Small intestine (tissue), 7 donors: ENCODE results near the gene CDC42EP3. TPM values are rescaled to one million over a fixed set of nuclear protein-coding genes. Genes with fewer than 3 reads are reported as not detected.

Experiments used
- DNase-seq, 2 donors: peaks; one replicate each; pipeline versions ENCODE4 v3.0.0 to v3.0.0-alpha.2; 2013
- FAIRE-seq: peaks from 2 replicates; lab custom pipeline; 2012; peaks lifted over from hg19 to GRCh38; lab: Jason Lieb, UNC
- H3K27ac ChIP-seq, 3 donors: one replicate each; pipeline ENCODE4 v1.5.1; 2013; ENCODE audit warnings: low read length in 2 of 3, mild to moderate bottlenecking in 2 of 3, control low read depth in 1 of 3, inconsistent platforms in 1 of 3, low read depth in 1 of 3, moderate library complexity in 1 of 3
- H3K27me3 ChIP-seq, 3 donors: one replicate each; pipeline ENCODE4 v1.6.1; 2013; ENCODE audit warnings: low read length in 3 of 3, inconsistent platforms in 1 of 3; ENCODE audit not compliant: control insufficient read depth in 3 of 3, insufficient read depth in 3 of 3
- H3K36me3 ChIP-seq, 3 donors: one replicate each; pipeline ENCODE4 v1.6.1; 2013; ENCODE audit warnings: low read length in 3 of 3, inconsistent platforms in 1 of 3, low read depth in 1 of 3, mild to moderate bottlenecking in 1 of 3, moderate library complexity in 1 of 3; ENCODE audit not compliant: control insufficient read depth in 3 of 3, insufficient read depth in 2 of 3
- H3K4me1 ChIP-seq, 3 donors: one replicate each; pipeline ENCODE4 v1.6.1; 2013; ENCODE audit warnings: low read length in 2 of 3, inconsistent platforms in 1 of 3, low read depth in 1 of 3, mild to moderate bottlenecking in 1 of 3, moderate library complexity in 1 of 3; ENCODE audit not compliant: control insufficient read depth in 3 of 3, insufficient read depth in 2 of 3
- H3K4me3 ChIP-seq, 3 donors: one replicate each; pipeline ENCODE4 v1.5.1; 2013; ENCODE audit warnings: low read length in 3 of 3, control low read depth in 1 of 3, inconsistent platforms in 1 of 3, low read depth in 1 of 3, mild to moderate bottlenecking in 1 of 3, moderate library complexity in 1 of 3
- H3K9me3 ChIP-seq, 2 donors: one replicate each; pipeline ENCODE4 v1.6.1; 2013; ENCODE audit warnings: low read depth in 1 of 2, low read length in 1 of 2; ENCODE audit not compliant: control insufficient read depth in 2 of 2, insufficient read depth in 1 of 2
- WGBS, 3 donors: extraction: QIAGEN DNeasy Blood & Tissue Kit; methylation state at CpG; one replicate each; pipeline ENCODE4 v1.1.7; 2013; 5-methylcytosine and 5-hydroxymethylcytosine counted together
- polyA plus RNA-seq, 4 donors: library from polyadenylated mRNA; stranded (reverse) in 3 of 4; unstranded in 1 of 4; fragments of 200-250 nt in 3 of 4; fragments of 120-200 nt in 1 of 4; gene quantifications; one replicate each; pipeline versions ENCODE4 v1.2.1 to v1.2.3, GENCODE V29; 2013
- donor health status: healthy with polysubstance abuse.
- donor health status: control.
- donor health status: control.
- donor health status: Bipolar disorder and iron deficiency.
- donor health status: healthy.

The CDC42EP3 gene
- polyA plus RNA-seq, 4 donors: 1.1 to 10.6 (median 5.2) TPM

DNA sequence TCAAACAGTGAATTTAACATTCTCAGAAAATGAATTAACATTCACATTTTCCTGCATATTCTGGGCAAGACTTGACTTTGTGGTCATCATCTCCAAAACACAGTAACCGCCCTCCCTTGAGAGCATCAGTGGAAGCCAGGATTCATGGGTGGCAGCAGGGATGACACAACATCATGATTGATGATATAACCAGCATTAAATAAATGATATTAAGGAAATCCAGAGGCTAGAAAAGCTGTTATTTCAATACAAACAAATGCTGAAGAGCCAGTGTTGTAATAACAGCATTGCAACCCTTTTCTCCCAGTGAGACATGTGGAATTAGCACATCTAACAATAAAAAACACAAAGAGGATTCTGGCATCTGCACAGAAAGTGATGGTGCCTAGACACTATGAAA, 41.1 kb downstream of the CDC42EP3 start:
- Histone ChIP-seq H3K9me3 (no peaks in the 10 kb centered on the region), H3K4me1 (peaks cover 0 to 3% (median 0%) of the 10 kb centered on the region in 3 donors), H3K36me3 (no peaks in the 10 kb centered on the region), H3K27ac (no peak overlapping the region), H3K4me3 (no peak overlapping the region), H3K27me3 (no peaks in the 10 kb centered on the region)
- DNase-seq: no peak
- 81 to 97% (median 95%) methylated on average over 1 of the region's 1 CpG for WGBS, 3 donors
- FAIRE-seq: no peak

DNA sequence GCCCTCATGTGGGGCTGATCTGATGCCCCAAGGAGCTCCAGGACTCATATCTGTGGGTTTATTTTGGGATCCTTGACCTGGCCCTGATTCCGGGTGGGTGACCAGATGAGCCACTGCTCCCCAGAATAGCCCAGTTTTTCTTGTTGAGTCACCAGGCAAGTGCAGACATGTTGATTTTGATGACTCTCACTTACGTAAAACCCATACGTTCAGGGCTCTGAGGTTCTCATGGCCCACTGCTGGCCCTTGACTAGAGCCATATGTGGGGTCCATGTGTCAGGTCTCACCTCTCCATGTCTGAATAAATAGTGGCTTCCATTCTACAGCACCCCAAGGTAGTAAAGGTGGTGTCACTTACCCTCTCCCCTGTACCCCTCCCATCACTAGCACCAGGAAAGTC, 41.9 kb downstream of the CDC42EP3 start:
- Histone ChIP-seq H3K36me3 (no peaks in the 10 kb centered on the region), H3K4me3 (no peak overlapping the region), H3K27me3 (no peaks in the 10 kb centered on the region), H3K27ac (no peak overlapping the region), H3K9me3 (no peaks in the 10 kb centered on the region), H3K4me1 (peaks cover 0 to 3% (median 0%) of the 10 kb centered on the region in 3 donors)
- FAIRE-seq: no peak
- WGBS, 3 donors: 92 to 98% (median 95%) methylated on average over 3 of the region's 3 CpGs
- no peak for DNase-seq

DNA sequence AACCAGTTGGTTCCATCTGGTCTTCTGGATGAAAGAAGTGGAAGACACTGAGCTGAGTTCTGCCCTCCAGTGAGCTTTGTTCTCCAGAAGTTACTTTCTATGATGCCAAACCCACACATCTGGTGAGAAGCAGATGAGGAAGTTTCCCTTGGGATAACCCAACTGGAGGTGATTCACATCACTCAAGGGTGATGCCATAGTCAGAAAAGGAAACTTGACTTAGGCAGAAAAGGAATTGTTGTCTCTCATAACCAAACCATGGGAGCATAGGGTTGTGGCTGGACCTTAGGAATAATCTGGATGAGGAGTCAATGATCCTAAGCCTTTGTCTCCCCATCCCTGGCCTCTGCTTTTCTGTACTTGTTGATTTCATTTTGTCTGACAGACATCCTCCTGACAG, 43.7 kb downstream of the CDC42EP3 start:
- Histone ChIP-seq H3K4me1 (peaks cover 0 to 3% (median 0%) of the 10 kb centered on the region in 3 donors), H3K27me3 (no peaks in the 10 kb centered on the region), H3K36me3 (no peaks in the 10 kb centered on the region), H3K27ac (no peak overlapping the region), H3K4me3 (no peak overlapping the region), H3K9me3 (no peaks in the 10 kb centered on the region)
- no peak for DNase-seq
- no peak for FAIRE-seq

- FAIRE-seq: no peak
- Histone ChIP-seq H3K4me3 (no peak overlapping the region), H3K27ac (peak overlapping the region in 2 of 3 donors; percentile 26 to 77), H3K4me1 (peaks cover 0 to 3% (median 0%) of the 10 kb centered on the region in 3 donors), H3K36me3 (no peaks in the 10 kb centered on the region), H3K27me3 (no peaks in the 10 kb centered on the region), H3K9me3 (no peaks in the 10 kb centered on the region)
- DNase-seq: peak in 1 of 2 donors; percentile 19
- WGBS, 3 donors: 55 to 76% (median 58%) methylated on average over 11 of the region's 11 CpGs
These were observed 45.5 kb downstream of the CDC42EP3 start for GRCh38 chr2:37625796-37626571.

DNA sequence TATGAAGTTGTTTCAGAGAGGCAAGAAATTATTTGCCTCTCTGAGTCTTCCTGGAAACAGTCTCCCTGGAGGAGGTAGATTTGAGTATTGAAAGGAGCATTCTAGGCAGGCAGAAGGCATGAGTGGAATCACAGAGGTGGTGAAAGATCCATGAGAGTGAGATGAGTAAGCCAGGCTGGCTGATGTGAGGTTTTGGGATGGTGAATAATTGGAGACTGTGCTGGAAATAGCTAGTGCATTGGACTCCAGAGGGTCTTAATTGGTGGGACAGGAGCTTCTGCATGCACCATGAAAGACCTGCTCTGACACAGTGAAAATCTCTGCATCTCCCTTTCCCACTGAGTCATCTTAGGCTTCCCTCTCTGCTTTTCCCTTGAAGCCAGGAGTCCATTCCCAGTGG, 46.3 kb downstream of the CDC42EP3 start:
- no peaks in the 10 kb centered on the region for H3K27me3 ChIP-seq
- H3K27ac ChIP-seq: no peak overlapping the region
- H3K36me3 ChIP-seq: no peaks in the 10 kb centered on the region
- H3K4me3 ChIP-seq: no peak overlapping the region
- peaks cover 0 to 3% (median 0%) of the 10 kb centered on the region in 3 donors for H3K4me1 ChIP-seq
- FAIRE-seq: no peak
- H3K9me3 ChIP-seq: no peaks in the 10 kb centered on the region
- DNase-seq: no peak

DNA sequence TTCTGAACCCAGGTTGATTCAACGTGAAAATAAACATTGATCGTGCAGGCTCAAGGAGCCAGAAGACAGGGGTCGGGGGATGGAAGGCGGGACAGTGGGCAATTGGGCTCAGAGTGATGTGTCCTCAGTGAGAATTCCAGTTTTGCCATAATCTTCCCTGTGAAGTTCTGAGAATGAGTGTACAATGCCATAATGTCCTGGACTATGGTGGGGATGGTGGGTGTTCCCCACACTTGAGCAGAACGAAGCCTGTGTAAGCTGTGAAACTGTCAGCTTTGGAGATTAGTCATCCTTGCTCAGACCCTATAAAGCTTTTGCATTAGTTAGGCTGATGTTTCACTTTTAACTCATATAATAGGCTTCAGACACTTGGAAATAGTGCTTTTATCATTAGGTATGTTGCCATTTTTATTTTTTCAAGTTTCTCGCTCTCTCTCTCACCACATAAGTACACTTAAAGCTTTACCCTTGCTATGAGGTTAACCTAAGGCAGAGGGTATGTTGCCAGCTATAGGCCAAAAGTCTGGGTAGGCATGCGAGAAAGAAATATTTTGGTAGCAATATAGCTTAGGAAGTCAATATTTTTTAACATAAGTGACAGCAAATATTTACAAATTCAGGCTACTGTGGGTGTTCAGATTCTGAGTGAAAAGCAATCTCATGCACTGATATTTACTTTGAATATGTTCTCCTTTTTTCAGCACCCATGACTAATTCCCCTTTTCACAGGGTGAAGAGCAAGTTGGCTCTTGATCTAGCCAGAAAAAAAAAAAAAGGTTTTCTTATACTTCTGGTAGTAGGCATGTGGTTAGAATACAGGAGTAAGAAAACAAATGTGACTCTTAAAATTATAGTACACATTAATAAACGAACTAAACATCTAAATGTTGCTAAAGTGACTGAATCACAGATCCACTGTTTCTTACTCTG, 47.2 kb downstream of the CDC42EP3 start:
- H3K4me1 ChIP-seq: peaks cover 0 to 3% (median 0%) of the 10 kb centered on the region in 3 donors
- FAIRE-seq (no peak), DNase-seq (no peak)
- H3K4me3 ChIP-seq: no peak overlapping the region
- no peaks in the 10 kb centered on the region for H3K9me3 ChIP-seq
- H3K27ac ChIP-seq: no peak overlapping the region
- H3K27me3 ChIP-seq: no peaks in the 10 kb centered on the region
- no peaks in the 10 kb centered on the region for H3K36me3 ChIP-seq
- 64 to 76% (median 74%) methylated on average over 8 of the region's 8 CpGs for WGBS, 3 donors

DNA sequence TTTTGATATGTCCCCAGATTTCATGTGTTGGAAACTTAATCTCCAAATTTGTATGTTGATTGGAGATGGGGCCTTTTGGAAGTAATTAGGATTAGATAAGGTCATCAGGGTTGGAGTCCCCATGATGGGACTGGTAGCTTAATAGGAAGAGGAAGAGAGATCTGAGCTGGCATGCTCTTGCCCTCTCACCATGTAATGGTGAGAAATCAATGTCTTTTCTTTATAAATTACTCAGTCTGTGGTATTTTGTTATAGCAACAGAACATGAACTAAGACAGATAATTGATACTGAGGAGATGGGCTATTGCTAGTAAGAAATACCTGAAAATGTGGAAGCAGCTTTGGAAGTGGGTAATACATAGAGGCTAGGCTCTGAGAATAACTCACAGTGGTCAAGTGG, 48.0 kb downstream of the CDC42EP3 start:
- Histone ChIP-seq H3K27ac (no peak overlapping the region), H3K36me3 (no peaks in the 10 kb centered on the region), H3K4me3 (no peak overlapping the region), H3K4me1 (peaks cover 0 to 3% (median 0%) of the 10 kb centered on the region in 3 donors), H3K9me3 (no peaks in the 10 kb centered on the region), H3K27me3 (no peaks in the 10 kb centered on the region)
- DNase-seq (no peak), FAIRE-seq (no peak)

DNA sequence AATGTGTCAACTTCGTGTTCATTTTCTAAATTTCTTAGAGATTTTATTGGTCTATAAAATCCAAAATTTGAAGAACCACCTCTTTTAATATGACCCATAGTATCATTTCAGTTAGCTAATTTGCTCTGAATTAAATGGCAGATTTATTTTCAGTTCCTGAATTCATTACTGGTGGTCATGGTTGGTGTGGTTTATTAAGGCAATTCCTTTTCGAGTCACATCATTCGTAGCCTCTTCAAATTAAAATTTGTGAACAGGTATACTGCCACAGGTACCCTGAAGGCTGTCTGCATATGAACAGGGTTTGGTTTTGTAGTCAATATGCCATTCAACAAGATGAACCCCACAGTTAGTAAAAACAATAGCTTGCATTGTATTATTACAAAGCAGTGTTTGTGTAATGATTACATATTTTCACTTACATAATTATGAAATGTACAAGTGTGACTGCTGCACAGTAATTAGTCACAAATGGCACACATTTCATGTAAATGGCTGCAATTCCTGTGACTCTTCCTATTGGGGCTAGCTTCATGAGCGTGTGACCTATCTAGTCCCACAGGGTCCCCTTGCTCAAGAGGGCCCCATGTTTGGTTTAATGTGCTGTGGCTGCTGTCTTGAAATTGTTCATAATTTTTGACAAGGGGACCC, 48.9 kb downstream of the CDC42EP3 start:
- FAIRE-seq: no peak
- WGBS, 3 donors: 83 to 92% (median 91%) methylated on average over 4 of the region's 4 CpGs
- DNase-seq: no peak
- Histone ChIP-seq H3K27ac (no peak overlapping the region), H3K4me1 (peaks cover 0 to 5% (median 0%) of the 10 kb centered on the region in 3 donors), H3K36me3 (no peaks in the 10 kb centered on the region), H3K4me3 (no peak overlapping the region), H3K9me3 (no peaks in the 10 kb centered on the region), H3K27me3 (no peaks in the 10 kb centered on the region)
